Measurements from ENCODE around the gene GLP2R.

GLP2R gene

GRCh38 chr17:9859781-9860180 is 34.1 kb downstream of the GLP2R start:
- no peak for DNase-seq

DNA sequence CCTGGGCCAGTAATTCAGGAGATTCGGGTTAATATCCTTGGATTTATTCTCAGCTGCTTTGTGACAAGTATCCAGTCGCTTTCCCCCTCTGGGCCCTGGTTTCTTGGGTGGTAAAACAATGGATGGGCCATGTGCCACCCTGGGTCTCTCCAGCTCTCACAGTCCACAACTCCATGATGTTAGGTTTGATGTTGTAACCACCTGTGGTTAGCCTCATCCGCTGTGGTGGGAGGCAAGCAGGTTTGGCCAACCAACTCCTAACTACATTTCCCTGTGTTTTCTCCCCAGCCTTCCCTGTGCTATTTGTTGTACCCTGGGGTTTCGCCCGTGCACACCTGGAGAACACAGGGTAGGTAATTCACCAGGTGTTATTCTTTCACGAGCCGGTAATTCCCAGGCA is 35.1 kb downstream of the GLP2R start:
- DNase-seq = no peak

- no peak for DNase-seq
Observed at GRCh38 chr17:9862220-9862619, 36.5 kb downstream of the GLP2R start.

- no peak for DNase-seq
Observed at GRCh38 chr17:9862949-9863348, 37.2 kb downstream of the GLP2R start.

GRCh38 chr17:9865586-9865985 is 39.9 kb downstream of the GLP2R start:
- no peak for DNase-seq

DNA sequence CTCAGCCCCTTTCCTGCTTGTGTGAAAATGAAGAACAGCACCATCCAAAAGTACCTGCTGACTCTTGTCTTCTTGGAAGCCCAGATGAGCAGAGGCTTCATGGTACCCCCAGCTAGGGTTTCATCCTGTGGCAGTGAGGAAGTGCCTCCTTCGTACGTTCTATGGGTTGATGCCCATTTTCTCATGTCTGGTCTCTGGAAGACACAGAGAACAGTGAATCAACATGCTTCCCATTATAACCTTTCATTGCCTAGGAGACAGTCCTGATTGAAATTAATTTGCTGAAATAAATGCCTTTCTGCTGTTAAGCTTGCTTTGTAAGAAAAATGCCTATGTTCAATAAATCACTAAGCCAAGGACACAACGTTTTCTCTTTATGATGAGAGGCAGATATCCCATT is 42.8 kb downstream of the GLP2R start:
- DNase-seq = no peak

DNA sequence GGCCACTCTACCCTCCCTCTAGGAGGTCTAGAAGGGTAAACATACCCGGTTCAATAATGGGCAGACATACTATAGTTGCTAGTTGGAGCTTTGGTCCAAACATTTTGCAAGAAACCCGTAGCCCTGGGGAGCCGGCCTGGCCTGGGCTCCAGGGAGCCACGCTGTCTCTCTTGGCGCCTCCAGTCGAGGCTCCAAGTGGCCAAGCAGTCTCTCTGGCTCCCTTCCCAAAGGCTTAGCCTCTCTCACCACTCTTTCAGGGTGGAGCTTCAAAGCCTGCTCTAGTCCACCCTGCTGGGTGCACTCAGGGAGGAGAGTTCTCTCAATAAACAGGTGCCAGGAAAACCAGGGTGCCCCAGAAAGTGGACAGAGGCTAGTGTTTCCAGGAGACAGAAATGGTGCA is 47.1 kb downstream of the GLP2R start:
- DNase-seq = no peak

DNA sequence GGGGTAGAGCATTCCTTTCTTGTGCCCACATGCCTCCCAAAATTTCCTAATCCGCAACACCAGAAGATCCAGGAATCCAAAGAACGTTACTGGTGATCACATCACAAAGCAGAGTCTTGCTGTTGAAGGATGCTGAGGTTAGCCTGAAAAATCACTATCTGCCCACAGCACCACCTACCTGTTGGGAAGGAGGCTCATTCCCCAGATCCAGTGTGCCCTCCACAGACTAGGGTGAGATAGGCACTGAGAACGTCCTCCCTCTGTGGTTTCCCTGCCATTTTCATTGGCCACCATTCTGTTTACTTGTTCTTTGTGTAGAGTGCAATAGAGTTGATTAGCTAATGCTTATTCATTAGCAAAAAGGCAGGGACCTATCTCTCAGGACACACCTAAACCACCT is 49.0 kb downstream of the GLP2R start:
- no peak for DNase-seq

DNA sequence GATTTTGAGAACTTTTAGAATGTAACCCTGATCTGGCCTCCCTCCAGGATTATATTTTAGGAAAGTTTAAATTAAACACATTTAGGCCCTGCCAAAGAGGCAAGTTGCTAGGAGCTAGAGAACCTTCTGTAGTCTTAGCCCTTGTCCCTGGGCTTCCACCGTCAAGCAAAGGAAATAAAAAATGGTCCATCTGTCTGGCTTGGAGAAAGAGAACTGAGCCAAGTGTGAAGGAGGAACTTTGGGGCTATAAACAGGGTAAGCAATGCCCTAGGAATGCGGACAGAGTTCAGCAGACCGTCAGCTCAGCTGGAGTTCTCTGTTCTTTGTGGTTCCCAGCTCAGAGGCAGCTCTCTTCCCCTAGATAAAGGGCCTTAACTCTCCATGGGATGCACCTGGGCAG is 49.7 kb downstream of the GLP2R start:
- no peak for DNase-seq

GRCh38 chr17:9878356-9878755 is 52.6 kb downstream of the GLP2R start:
- no peak for DNase-seq

GRCh38 chr17:9878786-9879525 is 53.2 kb downstream of the GLP2R start:
- no peak for DNase-seq

GRCh38 chr17:9880582-9880999 is 54.9 kb downstream of the GLP2R start:
- DNase-seq = no peak

- no peak for DNase-seq
Observed at GRCh38 chr17:9883451-9883850, 57.7 kb downstream of the GLP2R start.

- no peak for DNase-seq
Observed at GRCh38 chr17:9886141-9886930, 60.6 kb downstream of the GLP2R start.

GRCh38 chr17:9887508-9887907 is 61.8 kb downstream of the GLP2R start:
- no peak for DNase-seq

- DNase-seq = peak; percentile 62
Observed at GRCh38 chr17:9890124-9890523, 64.4 kb downstream of the GLP2R start.

DNA sequence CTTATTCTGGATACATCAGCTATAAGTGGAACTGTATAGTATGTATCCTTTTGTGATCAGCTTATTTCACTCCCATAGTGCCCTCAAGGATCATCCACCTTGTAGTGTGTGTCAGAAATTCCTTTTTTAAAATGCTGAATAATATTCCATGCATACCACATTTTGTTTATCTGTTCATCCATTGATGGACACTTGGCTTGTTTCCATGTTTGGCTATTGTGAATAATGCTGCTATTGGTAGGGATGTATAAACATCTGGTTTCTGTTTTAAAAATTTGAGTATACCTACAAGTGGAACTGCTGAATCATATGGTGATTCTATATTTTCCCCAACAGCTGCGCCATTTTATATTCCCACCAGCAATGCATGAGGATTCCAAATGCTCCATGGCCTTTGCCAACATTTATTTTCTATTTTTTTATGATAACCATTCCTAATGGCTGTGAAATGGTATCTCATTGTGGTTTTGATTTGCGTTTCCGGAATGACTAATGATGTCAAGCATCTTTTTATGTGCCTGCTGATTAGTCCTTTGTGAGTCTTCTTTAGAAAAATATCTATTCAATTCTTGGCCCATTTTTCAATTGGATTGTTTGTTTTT is 67.8 kb downstream of the GLP2R start:
- no peak for DNase-seq

DNA sequence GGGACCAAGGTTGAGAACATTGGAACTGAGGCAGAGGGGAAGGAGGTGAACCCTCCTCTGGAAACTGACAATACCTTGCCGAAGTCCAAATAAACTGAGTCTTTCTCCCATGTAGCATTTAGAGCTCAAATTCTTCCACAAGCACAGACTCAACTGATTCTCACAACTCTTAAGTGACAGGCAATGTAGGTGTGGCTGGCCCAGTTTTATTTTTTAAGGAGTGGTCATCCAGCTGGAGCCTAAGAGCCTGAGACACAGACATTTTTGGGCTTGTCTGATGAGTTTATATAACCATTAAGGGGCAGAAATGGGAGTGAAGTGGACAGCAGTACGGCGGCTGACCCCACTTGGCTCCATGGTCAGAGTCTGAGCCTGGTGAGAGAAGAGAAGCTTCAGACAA is 68.5 kb downstream of the GLP2R start:
- DNase-seq = no peak

- no peak for DNase-seq
Observed at GRCh38 chr17:9895923-9896322, 70.2 kb downstream of the GLP2R start.

DNA sequence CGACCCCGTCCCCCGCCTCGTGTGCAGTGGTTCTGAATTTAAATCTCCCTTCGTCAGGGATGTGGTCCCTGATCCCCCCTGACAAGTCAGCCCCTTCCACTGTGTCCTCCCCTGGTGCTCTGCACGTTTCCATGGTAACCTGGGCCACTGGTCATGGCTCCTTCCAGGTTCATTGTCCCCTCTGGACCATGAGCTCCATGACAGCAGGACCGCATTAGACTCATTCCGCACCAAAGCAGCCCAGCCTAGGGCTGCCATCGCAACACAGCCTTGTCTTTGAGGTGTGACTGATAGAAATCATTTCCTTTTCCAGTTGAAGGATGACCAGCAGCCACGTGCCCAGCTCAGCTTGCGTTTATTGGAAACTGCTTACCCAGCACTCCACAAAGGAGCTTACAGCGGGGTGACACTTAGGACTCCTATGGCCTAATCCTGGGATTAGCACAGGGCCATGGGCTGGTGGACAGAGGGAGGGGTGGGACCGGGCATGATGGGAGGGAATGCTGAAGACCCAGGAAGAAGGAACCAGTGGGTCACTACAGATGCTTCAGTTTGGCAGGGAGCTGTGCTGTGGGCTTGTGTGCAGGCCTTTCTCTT is 71.7 kb downstream of the GLP2R start:
- no peak for DNase-seq

- no peak for DNase-seq
Observed at GRCh38 chr17:9898812-9899211, 73.1 kb downstream of the GLP2R start.

- DNase-seq = no peak
Observed at GRCh38 chr17:9899280-9900043, 73.7 kb downstream of the GLP2R start.

- no peak for DNase-seq
Observed at GRCh38 chr17:9900044-9900594, 74.4 kb downstream of the GLP2R start.

Measured in hematopoietic multipotent progenitor cell treated with erythropoietin and hydrocortisone succinate and interleukin-3 and kit ligand, for 8 days (in vitro differentiated cells).